NCI-H774 (cell line): Measurements from ENCODE around the gene MB21D2.
"Not testable (repeated sequence)": the region's sequence is repeated elsewhere in the genome, so short reads cannot be mapped to it uniquely, and the experiment has no call there.

ENCODE experiments used
- DNase-seq: peaks from one replicate; lab custom pipeline; 2025; lab: John Stamatoyannopoulos, UW

Gene MB21D2, protein sequence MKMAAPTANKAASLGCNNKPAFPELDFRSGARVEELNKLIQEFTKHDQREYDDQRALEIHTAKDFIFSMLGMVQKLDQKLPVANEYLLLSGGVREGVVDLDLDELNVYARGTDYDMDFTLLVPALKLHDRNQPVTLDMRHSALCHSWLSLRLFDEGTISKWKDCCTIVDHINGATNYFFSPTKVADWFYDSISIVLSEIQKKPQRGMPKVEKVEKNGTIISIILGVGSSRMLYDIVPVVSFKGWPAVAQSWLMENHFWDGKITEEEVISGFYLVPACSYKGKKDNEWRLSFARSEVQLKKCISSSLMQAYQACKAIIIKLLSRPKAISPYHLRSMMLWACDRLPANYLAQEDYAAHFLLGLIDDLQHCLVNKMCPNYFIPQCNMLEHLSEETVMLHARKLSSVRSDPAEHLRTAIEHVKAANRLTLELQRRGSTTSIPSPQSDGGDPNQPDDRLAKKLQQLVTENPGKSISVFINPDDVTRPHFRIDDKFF

DNA sequence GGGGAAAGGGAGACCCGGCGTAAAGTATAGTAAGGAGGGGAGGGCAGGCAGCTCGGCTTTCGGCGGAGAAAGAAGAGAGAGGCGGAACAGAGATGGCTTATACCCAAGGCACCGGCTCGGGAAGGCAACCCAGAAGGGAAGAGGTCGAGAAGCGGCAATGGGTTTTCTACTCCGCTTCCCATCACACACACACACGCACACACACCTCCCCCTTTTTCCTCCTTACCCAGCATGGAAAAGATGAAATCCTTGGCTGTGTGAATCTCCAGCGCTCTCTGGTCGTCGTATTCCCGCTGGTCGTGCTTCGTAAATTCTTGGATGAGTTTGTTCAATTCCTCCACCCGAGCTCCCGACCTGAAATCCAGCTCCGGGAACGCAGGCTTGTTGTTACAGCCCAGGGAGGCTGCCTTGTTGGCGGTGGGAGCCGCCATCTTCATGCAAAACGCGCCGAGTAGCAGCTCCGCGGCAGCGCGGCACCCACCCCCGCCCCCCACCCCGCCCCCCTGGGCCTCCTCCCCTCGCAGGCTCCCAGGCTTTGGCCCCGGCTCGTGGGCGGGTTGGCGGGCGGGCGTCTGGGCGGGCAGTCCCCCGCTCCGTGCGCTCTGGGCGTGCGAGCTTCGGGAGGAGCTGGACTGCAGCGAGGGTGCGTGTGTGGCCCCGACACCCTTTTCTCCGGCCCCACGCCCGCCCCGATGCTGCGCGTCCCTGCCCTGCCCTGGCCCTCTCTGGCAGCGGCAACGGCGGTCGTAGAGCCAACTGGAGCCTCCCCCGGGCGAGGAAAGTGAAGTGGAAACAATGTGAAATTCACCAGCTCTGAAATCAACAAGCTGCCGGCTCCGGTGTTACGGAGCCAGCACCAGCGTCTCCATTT, at the start of gene MB21D2:
Gene MB21D2 (minus strand): TSS at position 453 of the 871 bp plus-strand sequence. CDS start 16 bp downstream, at position 437.
- peak; percentile 92 for DNase-seq

DNA sequence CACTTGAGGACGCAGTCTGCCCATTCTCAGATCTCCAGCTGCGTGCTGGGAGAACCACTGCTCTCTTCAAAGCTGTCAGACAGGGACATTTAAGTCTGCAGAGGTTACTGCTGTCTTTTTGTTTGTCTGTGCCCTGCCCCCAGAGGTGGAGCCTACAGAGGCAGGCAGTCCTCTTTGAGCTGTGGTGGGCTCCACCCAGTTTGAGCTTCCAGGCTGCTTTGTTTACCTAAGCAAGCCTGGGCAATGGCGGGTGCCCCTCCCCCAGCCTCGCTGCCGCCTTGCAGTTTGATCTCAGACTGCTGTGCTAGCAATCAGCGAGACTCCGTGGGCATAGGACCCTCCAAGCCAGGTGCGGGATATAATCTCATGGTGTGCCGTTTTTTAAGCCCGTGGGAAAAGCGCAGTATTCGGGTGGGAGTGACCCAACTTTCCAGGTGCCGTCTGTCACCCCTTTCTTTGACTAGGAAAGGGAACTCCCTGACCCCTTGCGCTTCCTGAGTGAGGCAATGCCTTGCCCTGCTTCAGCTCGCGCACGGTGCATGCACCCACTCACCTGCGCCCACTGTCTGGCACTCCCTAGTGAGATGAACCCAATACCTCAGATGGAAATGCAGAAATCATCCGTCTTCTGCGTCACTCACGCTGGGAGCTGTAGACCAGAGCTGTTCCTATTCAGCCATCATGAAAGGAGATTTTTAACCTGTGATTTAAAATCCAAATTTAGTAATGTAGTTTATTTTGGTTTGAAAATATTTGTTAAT, 47.5 kb upstream of the MB21D2 start:
- DNase-seq, result not testable (repeated sequence)

DNA sequence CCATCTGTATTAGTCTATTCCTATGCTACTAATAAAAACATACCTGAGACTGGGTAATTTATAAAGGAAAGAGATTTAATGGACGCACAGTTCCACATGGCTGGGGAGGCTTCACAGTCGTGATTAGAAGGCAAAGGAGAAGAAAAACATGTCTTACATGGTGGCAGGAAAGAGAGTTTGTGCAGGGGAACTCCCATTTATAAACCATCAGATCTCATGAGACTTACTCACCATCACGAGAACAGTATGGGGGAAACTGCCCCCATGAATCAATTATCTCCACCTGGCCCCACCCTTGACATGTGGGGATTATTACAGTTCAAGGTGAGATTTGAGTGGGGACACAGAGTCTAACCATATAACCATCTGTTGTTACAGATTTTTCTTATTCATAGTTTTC, 42.1 kb upstream of the MB21D2 start:
- DNase-seq, result no peak

DNA sequence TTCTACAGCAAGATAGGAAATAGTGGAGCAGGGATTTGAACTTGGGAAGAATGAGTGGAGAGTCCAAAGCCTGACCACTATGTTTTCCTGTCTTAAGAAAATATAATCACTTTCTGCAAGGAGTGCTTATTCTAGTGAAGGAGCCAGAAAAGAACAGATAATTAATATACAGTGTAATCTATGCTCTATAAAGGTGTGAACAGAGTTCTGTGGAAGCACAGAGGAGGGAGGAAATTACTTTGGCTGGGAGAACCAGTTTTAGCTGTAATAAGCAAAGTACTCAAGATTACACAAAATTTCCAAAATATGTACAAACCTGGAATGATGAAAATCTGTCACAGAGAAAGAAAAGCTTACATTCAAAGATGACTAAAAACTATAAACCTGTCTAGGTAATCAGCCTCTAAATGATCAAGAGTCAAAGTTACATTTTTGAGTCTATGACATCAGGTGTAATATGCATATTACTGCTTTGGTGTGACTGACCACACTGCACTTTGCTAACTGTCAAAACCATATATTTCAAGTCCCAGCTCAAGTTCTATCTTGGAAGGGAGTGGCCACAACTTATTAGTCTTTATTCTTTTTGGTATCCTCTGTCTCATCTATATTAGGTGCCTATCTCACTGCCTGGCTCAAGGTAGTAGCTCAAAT, 40.7 kb upstream of the MB21D2 start:
- no peak for DNase-seq

DNA sequence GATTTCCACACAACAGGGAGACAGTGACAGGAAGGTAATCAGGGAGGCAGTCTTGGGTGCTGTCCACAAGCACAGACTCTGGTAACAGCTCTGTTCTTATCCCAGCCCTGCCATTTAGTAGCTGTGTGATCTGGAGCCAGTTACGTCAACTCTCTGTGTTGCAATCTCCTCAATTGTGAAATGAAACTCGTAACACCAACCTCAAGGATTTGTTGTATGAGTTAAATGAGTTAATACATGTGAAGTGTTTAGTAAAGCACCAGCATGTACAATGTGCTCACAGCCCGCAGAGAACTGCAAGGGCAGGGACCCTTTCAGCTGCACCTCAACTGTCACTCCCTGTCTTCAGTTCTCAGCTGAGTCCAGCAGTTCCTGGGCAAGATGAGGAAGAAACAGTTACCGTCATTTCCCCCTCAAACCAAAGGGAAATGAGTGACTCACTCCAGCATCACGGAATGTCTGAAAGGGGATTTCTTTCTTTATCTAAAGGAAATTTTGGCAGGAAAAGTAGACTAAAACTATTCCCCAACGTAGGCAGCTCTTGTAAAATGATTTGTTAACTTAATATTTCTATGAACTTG, 39.9 kb upstream of the MB21D2 start:
- DNase-seq, result no peak

DNA sequence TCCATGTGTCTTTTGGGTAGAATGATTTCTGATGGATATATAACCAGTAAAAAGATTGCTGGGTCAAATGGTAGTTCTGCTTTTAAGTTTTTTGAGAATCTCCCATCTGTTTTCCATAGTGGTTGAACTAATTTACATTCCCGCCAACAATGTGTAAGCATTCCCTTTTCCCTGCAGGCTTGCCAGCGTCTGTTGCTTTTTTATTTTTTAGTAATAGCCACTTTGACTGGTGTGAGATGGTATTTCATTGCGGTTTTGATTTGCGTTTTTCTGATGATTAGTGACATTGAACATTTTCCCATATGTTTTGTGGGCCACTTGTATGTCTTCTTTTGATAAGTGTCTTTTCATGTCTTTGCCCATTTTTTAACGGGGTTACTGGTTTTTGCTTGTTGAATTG, 36.3 kb upstream of the MB21D2 start:
- DNase-seq, result no peak

DNA sequence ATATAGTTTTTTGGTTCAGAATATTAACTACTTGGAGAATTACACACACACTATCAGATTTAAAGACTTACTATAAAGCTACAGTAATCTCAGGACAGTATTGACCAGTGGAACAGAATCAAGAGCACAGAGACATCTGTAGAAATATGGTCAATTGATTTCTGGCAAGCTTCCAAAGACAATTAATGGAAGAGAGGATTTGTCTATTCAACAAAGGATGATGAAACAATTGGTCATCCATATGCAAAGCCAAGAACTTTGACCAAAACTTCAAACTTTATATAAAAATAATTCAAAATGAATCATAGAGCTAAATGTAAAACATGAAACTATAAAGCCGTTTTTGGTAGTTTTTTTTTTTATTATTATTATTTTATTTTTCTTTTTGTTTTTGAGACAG, 29.8 kb upstream of the MB21D2 start:
- no peak for DNase-seq

DNA sequence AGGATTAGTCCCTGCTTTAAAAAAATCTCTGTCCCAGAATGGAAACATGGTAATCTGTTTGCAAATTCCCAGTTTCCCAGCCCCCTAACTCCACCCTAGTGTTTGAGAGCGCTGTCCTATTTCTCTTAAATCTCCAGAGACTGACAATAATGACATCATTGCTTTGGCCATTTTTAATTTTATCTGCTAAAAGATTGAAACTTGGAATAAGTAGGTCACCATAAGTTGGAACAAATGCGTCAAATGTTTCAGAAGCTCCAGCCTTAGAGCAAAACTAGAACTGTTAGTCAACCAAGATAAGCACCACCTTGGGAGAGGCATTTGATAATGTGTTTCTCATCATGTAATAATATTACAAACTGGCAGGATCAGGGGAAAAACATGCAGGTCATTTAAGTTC, 25.7 kb upstream of the MB21D2 start:
- no peak for DNase-seq

DNA sequence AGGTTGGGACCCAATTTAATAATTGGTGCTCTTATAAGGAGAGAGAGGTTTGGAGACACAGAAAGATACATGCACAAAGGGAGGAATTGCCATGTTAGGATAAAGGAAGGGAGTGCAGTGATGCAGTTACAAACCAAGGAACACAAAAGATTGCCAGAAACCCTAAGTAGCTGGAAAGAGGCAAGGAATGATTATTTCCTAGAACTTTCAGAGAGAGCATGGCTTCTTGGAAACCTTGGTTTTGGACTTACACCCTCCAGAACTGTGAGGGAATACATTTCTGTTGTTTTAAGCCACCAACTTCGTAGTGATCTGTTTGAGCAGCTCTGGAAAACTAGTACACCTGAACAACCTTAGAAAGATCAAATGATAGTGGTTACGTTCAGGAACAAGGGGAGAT, 25.0 kb upstream of the MB21D2 start:
- DNase-seq, result no peak

DNA sequence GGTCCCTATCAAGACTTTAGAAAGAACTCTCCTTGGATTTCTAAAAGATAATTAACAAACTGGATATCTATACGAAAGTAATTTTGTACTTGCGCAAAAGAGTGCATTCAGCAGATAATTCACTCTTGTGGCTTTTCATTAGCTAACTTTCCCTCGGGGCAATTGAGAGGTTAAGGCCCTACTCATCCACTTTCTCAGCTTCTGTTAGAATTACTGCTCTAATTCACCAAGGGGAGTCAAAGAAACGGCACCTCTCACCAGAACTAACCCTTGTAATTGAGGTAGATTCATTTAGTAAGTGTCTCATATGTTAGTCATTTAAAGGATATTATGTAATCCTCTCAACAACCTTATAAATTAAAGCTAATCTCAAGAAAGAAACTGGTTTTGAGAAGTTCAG, 22.5 kb upstream of the MB21D2 start:
- DNase-seq, result no peak

DNA sequence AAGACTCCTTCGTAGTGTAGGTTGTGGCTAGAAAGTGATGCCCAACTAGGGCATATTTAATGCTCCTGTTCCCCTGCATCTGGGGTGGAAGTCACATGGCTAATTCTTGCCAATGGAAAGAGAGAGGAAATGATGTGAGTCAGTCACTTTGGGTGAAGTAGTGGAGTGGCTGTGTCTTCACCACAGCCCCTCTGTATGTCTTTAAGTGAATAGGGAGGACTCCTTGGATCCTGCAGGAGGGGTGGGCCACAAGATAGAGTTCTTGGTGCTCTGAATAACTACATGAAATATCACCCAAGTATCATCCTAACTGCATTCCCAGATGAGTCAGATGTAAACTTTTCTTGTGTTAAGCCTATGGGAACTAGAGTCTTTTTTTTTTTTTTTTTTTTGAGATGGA, 17.8 kb upstream of the MB21D2 start:
- no peak for DNase-seq

DNA sequence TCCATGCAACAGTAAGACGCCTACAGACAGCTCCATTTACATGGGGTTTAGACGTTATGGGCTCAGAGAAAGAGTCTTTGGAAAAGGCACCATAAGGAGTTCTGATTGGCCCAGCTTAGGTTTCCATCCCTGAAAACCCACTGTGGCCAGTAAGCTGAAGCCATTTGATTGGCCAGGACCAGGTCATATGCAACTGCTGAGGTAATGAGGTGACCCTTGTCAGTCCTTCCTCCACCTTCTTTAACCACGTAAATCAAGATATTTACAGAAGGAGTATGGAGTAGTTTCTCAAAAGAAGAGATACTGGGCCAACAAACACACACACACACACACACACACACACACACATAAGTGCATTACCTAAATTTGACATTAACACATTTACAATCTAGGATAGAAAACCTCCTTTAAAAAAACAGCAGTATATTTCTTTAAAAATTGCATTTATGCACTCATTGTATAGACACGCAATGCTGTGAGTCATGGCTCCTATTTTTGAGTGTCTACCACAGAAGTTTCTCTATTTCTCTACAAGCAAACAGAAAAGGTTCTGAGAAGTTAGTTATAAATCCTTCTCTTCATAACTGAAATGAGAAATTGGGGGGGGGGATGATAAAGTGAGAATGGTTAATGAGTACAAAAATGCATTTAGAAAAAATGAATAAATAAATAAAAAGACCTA, 16.3 kb upstream of the MB21D2 start:
- no peak for DNase-seq

DNA sequence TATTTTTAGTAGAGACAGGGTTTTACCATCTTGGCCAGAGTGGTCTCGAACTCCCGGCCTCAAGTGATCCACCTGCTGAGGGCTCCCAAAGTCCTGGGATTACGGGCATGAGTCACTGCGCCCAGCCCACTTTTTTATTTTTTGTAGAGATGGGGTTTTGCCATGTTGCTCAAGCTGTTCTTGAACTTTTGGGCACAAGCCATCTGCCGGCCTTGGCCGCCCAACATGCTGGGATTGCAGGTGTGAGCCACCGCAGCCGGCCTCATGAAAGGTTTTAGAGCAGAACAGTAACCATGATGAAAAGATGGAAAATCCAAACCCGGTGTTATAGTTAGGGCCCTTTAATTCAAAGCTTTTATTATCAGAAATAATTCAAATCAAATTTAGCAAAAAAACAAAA, 15.6 kb upstream of the MB21D2 start:
- DNase-seq, result no peak

DNA sequence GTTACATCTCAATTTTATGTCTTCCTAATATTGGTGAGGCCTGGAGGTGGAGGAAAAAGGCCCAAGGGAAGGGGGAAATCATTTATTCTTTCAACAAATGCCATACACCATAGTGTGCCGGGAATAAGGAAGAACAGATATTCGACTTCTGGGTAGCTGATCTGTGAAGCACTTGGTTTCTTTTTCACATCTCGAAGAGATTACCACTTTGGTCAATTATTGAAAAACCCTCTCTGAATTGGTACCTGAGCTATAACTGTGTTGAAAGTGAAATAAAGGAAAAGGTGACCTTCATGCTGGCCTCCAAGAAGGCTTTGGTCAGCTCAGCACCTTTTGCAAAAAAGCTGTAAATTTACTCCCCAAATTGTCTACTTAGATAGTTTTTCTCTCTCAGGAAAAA, 14.2 kb upstream of the MB21D2 start:
- no peak for DNase-seq

DNA sequence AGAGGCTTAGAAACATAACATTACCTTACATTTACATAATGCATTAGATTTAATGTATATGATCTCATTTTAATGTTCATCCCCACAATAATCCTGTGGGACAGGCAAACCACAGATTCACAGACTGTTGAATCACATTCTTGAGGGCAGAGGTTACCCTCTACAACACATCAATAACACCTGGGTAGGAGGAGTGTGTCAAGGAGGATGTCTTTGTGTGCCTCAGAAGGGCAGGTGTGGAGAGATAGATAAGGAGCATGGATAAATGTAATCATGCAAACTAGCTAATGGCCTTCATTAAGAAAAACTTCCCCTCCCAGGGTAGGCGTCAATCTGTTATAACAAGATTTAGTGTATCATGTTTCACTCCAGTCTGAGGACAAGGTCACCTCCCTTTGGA, 12.9 kb upstream of the MB21D2 start:
- DNase-seq, result no peak

DNA sequence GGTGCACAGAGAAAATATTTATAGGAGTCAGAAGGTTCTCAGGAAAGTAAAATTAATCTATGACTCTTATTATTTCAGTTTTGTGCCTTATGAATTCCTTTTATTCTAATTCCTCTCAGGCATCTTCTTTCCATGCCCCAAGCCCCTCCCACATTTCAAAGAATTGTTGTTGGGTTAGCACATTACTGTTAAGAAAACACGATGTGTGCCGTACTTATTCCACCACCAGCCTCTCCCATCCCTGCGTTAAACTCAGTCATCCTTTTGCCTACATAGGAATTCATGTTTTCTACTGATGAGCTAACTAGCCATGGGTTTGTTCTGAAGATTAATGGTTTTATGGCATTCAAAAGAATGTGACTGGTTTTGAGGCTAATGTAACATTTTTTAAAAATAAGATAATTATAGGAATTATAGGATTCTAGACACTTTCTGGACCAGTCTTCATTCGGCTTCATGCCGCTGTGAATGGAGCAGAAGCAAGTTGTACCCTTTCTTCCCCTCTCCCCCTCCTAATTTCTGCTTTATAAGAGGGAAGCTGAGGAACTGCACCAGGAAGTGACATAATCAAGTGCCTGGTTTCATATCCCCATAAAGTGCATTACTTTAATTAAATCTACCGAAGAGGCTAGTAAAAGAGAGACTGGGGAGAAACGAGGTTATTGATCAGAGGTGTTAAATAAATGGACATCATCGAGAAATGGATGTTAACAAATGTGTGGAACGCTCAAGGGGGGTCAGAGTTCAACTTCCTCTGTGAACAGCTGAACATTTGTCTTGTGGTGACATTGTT, 12.3 kb upstream of the MB21D2 start:
- DNase-seq, result no peak

DNA sequence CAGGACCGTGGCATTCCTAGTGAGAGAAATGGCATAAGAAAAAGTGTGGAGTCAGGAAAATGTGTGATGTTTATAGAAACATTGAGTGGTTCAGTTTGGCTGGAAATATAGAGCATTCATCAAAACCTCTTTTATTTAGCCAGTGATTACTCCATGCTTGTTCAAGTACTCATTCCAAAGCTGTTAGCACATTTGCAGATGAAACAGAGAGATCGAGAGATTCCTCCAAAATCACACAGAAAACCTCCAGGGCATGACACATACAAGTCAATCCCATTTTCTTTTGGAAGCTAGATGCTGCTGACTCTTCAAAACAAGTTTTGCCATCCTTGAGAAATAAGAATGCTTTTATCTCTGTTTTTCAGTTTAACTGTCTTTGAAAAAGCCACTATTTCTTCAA, 11.5 kb upstream of the MB21D2 start:
- no peak for DNase-seq

DNA sequence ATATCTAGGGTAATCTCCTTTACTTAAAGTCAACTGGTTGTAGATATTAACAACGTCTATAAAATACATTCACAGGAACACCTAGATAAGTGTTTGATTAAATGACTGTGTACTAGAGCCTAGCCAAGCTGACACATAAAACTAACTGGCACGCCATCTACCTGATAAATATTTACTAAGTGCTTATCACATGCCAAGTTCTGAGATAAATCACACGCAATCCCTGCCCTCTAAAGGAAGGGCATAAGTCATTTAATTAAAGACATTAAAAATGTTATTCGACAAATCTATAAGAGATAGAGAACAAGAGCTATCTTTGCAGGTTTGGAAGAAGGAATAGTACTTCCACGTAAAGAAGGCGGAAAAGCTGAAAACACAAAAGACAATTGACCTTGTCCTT, 11.1 kb upstream of the MB21D2 start:
- DNase-seq, result peak; percentile 86

DNA sequence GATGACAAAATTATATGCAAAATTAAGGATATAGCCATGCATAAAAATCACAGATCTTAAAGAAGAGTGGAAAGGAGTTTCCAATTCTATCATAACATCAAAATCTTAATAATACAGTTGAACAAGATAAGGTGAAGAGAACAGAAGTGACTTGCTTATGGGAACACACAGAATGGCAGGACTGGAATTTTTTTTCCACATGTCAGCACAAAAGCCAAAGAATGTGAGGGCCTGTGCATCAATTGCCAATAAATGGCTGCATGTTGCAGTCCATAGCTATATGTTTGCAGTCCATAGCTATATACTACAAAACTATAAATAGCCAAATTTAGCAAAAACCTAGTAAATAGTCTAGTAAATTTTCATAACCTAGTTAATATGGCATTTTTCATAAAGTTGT, 10.4 kb upstream of the MB21D2 start:
- no peak for DNase-seq

DNA sequence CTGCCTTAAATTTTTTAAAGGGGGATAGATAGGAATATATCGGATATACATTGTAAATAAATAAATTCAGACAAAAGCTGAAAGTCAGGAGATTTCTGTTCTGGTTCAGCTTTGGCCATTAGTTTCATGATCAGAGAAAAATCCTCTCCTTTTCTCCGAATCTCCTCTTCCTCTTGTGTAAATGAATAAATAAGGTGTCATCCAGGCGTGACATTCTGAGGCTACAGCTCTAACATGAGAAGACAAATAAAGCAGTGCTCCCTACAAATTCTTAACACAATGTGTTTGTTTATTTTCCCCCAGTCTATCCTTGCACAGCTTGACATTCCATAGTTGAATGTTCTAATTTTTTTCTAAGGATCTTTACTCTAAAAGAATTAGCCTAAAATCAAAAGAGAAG, 9.4 kb upstream of the MB21D2 start:
- DNase-seq, result no peak
